ENCODE results near the gene LRRC74A. TPM values are rescaled to one million over a fixed set of nuclear protein-coding genes. Genes with fewer than 3 reads are reported as not detected.

The LRRC74A gene
- total RNA-seq, 1 donor from 2014 or later: not detected

DNA sequence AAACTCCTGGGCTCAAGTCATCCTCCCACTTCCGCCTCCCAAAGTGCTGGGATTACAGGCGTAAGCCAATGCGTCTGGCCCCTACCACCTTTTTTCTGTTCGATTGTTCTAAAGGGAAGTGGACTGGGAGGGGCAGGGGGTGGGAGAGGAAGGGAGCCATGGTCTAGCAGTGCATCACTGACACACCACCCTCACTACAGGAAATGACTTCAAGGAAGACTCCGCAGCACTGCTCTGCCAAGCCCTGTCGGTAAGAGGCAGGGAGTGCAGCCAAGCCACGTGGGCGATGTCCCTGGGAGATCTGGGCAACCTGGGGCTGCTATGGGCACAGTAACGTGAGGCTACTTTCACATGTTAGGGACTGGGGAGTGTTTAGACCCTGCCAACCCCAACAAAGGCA, 18.0 kb downstream of the LRRC74A start:
- Histone ChIP-seq H3K27me3 (ENCODE audit: control insufficient read depth, insufficient read depth, low read length) (no peaks in the 10 kb centered on the region), H3K4me3 (ENCODE audit: low read depth, low read length) (no peak overlapping the region), H3K36me3 (ENCODE audit: control insufficient read depth, insufficient read depth, low read length) (no peaks in the 10 kb centered on the region)
- DNase-seq (ENCODE audit: low read depth): no peak
- TF ChIP-seq, protein P1, sequence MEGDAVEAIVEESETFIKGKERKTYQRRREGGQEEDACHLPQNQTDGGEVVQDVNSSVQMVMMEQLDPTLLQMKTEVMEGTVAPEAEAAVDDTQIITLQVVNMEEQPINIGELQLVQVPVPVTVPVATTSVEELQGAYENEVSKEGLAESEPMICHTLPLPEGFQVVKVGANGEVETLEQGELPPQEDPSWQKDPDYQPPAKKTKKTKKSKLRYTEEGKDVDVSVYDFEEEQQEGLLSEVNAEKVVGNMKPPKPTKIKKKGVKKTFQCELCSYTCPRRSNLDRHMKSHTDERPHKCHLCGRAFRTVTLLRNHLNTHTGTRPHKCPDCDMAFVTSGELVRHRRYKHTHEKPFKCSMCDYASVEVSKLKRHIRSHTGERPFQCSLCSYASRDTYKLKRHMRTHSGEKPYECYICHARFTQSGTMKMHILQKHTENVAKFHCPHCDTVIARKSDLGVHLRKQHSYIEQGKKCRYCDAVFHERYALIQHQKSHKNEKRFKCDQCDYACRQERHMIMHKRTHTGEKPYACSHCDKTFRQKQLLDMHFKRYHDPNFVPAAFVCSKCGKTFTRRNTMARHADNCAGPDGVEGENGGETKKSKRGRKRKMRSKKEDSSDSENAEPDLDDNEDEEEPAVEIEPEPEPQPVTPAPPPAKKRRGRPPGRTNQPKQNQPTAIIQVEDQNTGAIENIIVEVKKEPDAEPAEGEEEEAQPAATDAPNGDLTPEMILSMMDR (IDR thresholded peaks at IDR 0.05; ENCODE audit: insufficient read depth, low read length, poor library complexity, severe bottlenecking): no peak

DNA sequence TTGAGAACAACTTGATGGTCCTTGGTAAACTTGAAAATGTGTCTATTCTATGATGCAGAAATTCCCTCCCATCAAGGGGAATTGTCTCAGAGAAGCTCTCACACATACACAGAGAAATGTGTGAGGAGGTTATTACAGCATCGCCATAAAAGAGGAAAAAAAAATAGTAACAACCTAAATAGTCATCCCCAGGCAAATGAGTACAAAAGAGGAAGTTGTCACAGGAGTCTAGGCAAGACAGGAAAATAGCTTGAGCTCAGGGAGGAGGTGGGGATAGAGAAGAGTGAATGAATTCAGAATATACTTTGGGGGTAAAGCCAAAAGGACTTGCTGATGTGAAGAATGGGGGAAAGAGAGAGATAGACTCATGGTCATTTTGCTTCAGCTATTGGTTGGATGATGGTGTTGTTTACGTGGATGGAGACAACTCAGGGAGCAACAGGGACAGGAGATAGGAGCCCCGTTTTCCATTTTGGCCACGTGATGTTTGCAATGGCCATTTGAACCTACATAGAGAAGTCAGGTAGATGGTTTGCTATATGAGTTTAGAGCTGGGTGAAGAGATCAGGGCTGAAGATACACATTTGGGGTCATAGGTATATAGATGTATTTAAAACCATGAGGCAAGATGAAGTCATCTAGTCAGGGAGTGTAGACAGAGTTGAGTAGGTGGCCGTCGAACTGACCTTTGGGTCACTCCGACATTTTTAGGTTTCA, 20.3 kb downstream of the LRRC74A start:
- Histone ChIP-seq H3K4me3 (ENCODE audit: low read depth, low read length) (no peak overlapping the region), H3K27me3 (ENCODE audit: control insufficient read depth, insufficient read depth, low read length) (no peaks in the 10 kb centered on the region), H3K36me3 (ENCODE audit: control insufficient read depth, insufficient read depth, low read length) (no peaks in the 10 kb centered on the region)
- TF ChIP-seq, protein P1 (IDR thresholded peaks at IDR 0.05; ENCODE audit: insufficient read depth, low read length, poor library complexity, severe bottlenecking): no peak
- no peak for DNase-seq (ENCODE audit: low read depth)

DNA sequence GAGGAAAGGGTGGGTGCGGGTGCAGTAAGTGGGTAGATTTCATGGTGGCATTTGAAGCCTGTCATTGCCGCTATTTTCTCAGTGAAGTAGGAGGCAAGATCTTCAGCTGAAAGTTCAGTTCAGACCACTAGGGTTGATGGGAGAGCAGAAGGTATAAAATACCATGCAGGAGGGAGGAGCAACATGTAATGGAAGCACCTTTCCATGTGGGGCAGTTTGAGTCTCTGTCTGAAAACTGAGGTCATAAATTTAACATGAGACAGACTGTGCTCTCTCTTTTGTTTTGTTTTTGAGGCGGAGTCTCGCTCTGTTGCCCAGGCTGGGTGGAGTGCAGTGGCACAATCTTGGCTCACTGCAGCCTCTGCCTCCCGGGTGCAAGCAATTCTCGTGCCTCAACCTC, 22.7 kb downstream of the LRRC74A start:
- no peak overlapping the region for H3K4me3 ChIP-seq (ENCODE audit: low read depth, low read length)
- H3K36me3 ChIP-seq (ENCODE audit: control insufficient read depth, insufficient read depth, low read length): no peaks in the 10 kb centered on the region
- DNase-seq (ENCODE audit: low read depth): no peak
- no peaks in the 10 kb centered on the region for H3K27me3 ChIP-seq (ENCODE audit: control insufficient read depth, insufficient read depth, low read length)
- TF ChIP-seq, protein P1 (IDR thresholded peaks at IDR 0.05; ENCODE audit: insufficient read depth, low read length, poor library complexity, severe bottlenecking): no peak

DNA sequence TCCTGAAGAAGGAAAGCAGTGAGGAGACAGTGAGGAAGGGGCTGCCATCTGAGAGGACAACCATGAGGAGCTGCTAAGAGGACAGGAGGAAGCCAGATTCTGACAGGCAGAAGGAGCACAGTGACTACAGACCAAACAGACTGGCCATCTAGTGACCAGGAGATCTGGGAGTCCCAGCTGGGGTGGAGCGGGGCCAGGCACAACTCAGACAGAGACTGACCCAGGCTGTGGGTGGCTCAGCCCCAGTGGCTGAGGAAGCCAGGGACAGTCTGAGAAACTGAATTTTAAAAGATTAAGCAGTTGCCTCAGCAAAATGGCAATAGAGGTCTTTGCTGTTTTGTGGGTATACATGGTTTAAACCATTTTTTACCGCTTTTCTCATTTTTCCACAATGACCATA, 28.9 kb downstream of the LRRC74A start:
- TF ChIP-seq, protein P1 (IDR thresholded peaks at IDR 0.05; ENCODE audit: insufficient read depth, low read length, poor library complexity, severe bottlenecking): no peak
- H3K27me3 ChIP-seq (ENCODE audit: control insufficient read depth, insufficient read depth, low read length): peaks cover 4% of the 10 kb centered on the region
- DNase-seq (ENCODE audit: low read depth): no peak
- no peak overlapping the region for H3K4me3 ChIP-seq (ENCODE audit: low read depth, low read length)
- H3K36me3 ChIP-seq (ENCODE audit: control insufficient read depth, insufficient read depth, low read length): no peaks in the 10 kb centered on the region

DNA sequence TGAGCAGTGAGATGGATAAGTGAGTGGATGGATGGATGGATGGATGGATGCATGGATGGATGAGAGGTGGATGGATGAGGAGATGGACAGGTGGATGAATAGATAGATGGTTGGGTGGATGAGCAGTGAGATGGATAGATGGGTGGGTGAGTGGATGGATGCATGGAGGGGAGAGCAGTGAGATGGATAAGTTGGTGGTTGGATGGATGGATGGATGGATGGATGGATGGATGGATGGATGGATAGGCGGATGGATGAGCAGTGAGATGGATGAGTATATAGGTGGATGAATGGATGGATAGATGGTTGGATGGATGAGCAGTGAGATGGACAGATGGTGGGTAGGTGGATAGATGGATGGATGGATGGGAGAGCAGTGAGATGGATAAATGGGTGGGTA, 30.6 kb downstream of the LRRC74A start:
- Histone ChIP-seq H3K36me3 (ENCODE audit: control insufficient read depth, insufficient read depth, low read length) (no peaks in the 10 kb centered on the region), H3K27me3 (ENCODE audit: control insufficient read depth, insufficient read depth, low read length) (peaks cover 15% of the 10 kb centered on the region), H3K4me3 (ENCODE audit: low read depth, low read length) (no peak overlapping the region)
- DNase-seq (ENCODE audit: low read depth): no peak
- TF ChIP-seq, protein P1 (IDR thresholded peaks at IDR 0.05; ENCODE audit: insufficient read depth, low read length, poor library complexity, severe bottlenecking): no peak
